Activated B cell treated with CpG ODN at 0.5 μM for 24 hours (primary cell): ENCODE measurements around the gene TBC1D22A. TPM values are rescaled to one million over a fixed set of nuclear protein-coding genes. Genes with fewer than 3 reads are reported as not detected.

Experiments used
- ATAC-seq: fragments of 200-7000 bp; cut with Tn5 transposase; one replicate; pipeline ENCODE4 v1.10.0; 2021; ENCODE audit warnings: low read depth, mild to moderate bottlenecking, moderate library complexity
- CTCF ChIA-PET: fragments of 350-600 bp; sonication (Branson Sonifier 250); formaldehyde crosslinking; loops from one replicate; lab custom pipeline; 2021; ENCODE audit warnings: antibody characterized with exemption; lab: Charles Lee
- POLR2A ChIA-PET: fragments of 350-600 bp; sonication (Branson Sonifier 250); formaldehyde crosslinking; loops from one replicate; lab custom pipeline; 2021; ENCODE audit warnings: antibody characterized with exemption; lab: Charles Lee
- DNase-seq: peaks from one replicate; pipeline ENCODE4 v3.0.0; 2022
- H3K27ac Mint-ChIP-seq: one replicate; pipeline ENCODE4 v1.8.0; 2020; ENCODE audit warnings: mixed read lengths
- H3K27me3 Mint-ChIP-seq: one replicate; pipeline ENCODE4 v1.8.0; 2021; ENCODE audit warnings: mixed read lengths
- H3K36me3 Mint-ChIP-seq: one replicate; pipeline ENCODE4 v1.8.0; 2021; ENCODE audit warnings: low read depth, mixed read lengths
- H3K4me1 Mint-ChIP-seq: one replicate; pipeline ENCODE4 v1.8.0; 2021; ENCODE audit warnings: mixed read lengths
- H3K4me3 Mint-ChIP-seq: one replicate; pipeline ENCODE4 v1.8.0; 2020; ENCODE audit warnings: mild to moderate bottlenecking, mixed read lengths
- H3K9me3 Mint-ChIP-seq: one replicate; pipeline ENCODE4 v1.8.0; 2020; ENCODE audit warnings: mixed read lengths
- CTCF ChIP-seq: fragments of 200-600 bp; IDR thresholded peaks from one replicate; pipeline ENCODE4 v1.8.0; 2022; ENCODE audit warnings: antibody characterized with exemption, mild to moderate bottlenecking
- intact Hi-C: fragments of 100-400 bp; cut with micrococcal nuclease; formaldehyde crosslinking; loops from one replicate; pipeline ENCODE4 v1.15.1; 2024
- total RNA-seq: library from RNA; stranded (reverse); gene quantifications from 2 replicates; pipeline ENCODE4 v1.2.3, GENCODE V29; 2022

TBC1D22A gene
- total RNA-seq, 1 donor from 2014 or later: 85.9 TPM

- Mint-ChIP-seq H3K27me3 (no peaks in the 10 kb centered on the region), H3K9me3 (no peaks in the 10 kb centered on the region), H3K4me1 (no peaks in the 10 kb centered on the region), H3K36me3 (peaks cover 48% of the 10 kb centered on the region), H3K27ac (no peak overlapping the region), H3K4me3 (no peak overlapping the region)
- CTCF ChIA-PET: no interaction called here
- no peak for TF ChIP-seq CTCF
- DNase-seq: no peak
- no peak for ATAC-seq
- intact Hi-C loops: no loop called here
- POLR2A ChIA-PET: no interaction called here
Measured at GRCh38 chr22:47143249-47143938, 380.9 kb downstream of the TBC1D22A start.

GRCh38 chr22:47144076-47144765 is 381.8 kb downstream of the TBC1D22A start:
- Mint-ChIP-seq H3K27me3 (no peaks in the 10 kb centered on the region), H3K9me3 (no peaks in the 10 kb centered on the region), H3K27ac (no peak overlapping the region), H3K4me3 (no peak overlapping the region), H3K36me3 (peaks cover 44% of the 10 kb centered on the region), H3K4me1 (no peaks in the 10 kb centered on the region)
- ATAC-seq (no peak), DNase-seq (no peak)
- intact Hi-C loops: no loop called here
- no peak for TF ChIP-seq CTCF
- POLR2A ChIA-PET: no interaction called here
- CTCF ChIA-PET: no interaction called here

GRCh38 chr22:47144791-47145425 is 382.5 kb downstream of the TBC1D22A start:
- Mint-ChIP-seq H3K27me3 (no peaks in the 10 kb centered on the region), H3K27ac (no peak overlapping the region), H3K36me3 (peaks cover 43% of the 10 kb centered on the region), H3K4me1 (no peaks in the 10 kb centered on the region), H3K9me3 (no peaks in the 10 kb centered on the region), H3K4me3 (no peak overlapping the region)
- DNase-seq (no peak), ATAC-seq (no peak)
- ChIA-PET CTCF (no interaction called here), POLR2A (no interaction called here)
- intact Hi-C loops: no loop called here
- no peak for TF ChIP-seq CTCF

- intact Hi-C loops: no loop called here
- no peaks in the 10 kb centered on the region for H3K9me3 Mint-ChIP-seq
- ChIA-PET POLR2A (no interaction called here), CTCF (no interaction called here)
- H3K27me3 Mint-ChIP-seq: no peaks in the 10 kb centered on the region
- H3K4me3 Mint-ChIP-seq: no peak overlapping the region
- TF ChIP-seq CTCF: no peak
- no peak overlapping the region for H3K27ac Mint-ChIP-seq
- H3K4me1 Mint-ChIP-seq: no peaks in the 10 kb centered on the region
- no peak for DNase-seq
- peaks cover 41% of the 10 kb centered on the region for H3K36me3 Mint-ChIP-seq
- no peak for ATAC-seq
Measured at GRCh38 chr22:47145883-47146282, 383.4 kb downstream of the TBC1D22A start.

GRCh38 chr22:47146391-47146790 is 383.9 kb downstream of the TBC1D22A start:
- Mint-ChIP-seq H3K27me3 (no peaks in the 10 kb centered on the region), H3K4me3 (no peak overlapping the region), H3K27ac (no peak overlapping the region), H3K9me3 (no peaks in the 10 kb centered on the region), H3K36me3 (peaks cover 41% of the 10 kb centered on the region), H3K4me1 (peaks cover 2% of the 10 kb centered on the region)
- TF ChIP-seq CTCF: no peak
- ATAC-seq (no peak), DNase-seq (no peak)
- CTCF ChIA-PET: no interaction called here
- intact Hi-C loops: no loop called here
- POLR2A ChIA-PET: no interaction called here
